Keratinocyte (primary cell): ENCODE data around the gene SMARCA2. TPM values are rescaled to one million over a fixed set of nuclear protein-coding genes. Genes with fewer than 3 reads are reported as not detected.

Source experiments
- DNase-seq: peaks from one replicate; pipeline ENCODE4 v3.0.0-alpha.2; 2011; ENCODE audit warnings: low read depth, missing footprints, low spot score
- FAIRE-seq: peaks from 2 replicates; lab custom pipeline; 2011; peaks lifted over from hg19 to GRCh38; lab: Jason Lieb, UNC
- H2AFZ ChIP-seq: 2 replicates; pipeline ENCODE4 v1.6.0; 2012; ENCODE audit warnings: low read length, control low read depth, inconsistent platforms; ENCODE audit not compliant: control insufficient read depth
- H3K27ac ChIP-seq: 2 replicates; pipeline ENCODE4 v1.5.1; 2011; ENCODE audit warnings: low read length; ENCODE audit not compliant: control insufficient read depth, insufficient read depth
- H3K27me3 ChIP-seq: 3 replicates; pipeline ENCODE4 v1.6.0; 2011; ENCODE audit warnings: low read length; ENCODE audit not compliant: control insufficient read depth, insufficient read depth; ENCODE audit errors: extremely low read depth
- H3K36me3 ChIP-seq, 2 experiments: 2 replicates in 1 of 2; 3 replicates in 1 of 2; pipeline ENCODE4 v1.5.1; 2011; ENCODE audit warnings: low read length in 2 of 2, mild to moderate bottlenecking in 1 of 2; ENCODE audit not compliant: control insufficient read depth in 2 of 2, insufficient read depth in 2 of 2; ENCODE audit errors: extremely low read depth in 1 of 2
- H3K4me1 ChIP-seq: 3 replicates; pipeline ENCODE4 v1.5.1; 2011; ENCODE audit warnings: low read length; ENCODE audit not compliant: control insufficient read depth, insufficient read depth; ENCODE audit errors: extremely low read depth
- H3K4me2 ChIP-seq: 3 replicates; pipeline ENCODE4 v1.6.0; 2011; ENCODE audit warnings: low read depth, low read length; ENCODE audit not compliant: control insufficient read depth, insufficient read depth; ENCODE audit errors: extremely low read depth
- H3K4me3 ChIP-seq, 3 experiments: fragments of 200-600 bp in 1 of 3; sonication (generic) in 1 of 3; 2 replicates in 2 of 3; 3 replicates in 1 of 3; pipeline ENCODE4 v1.5.1; 2011 to 2016; ENCODE audit warnings: low read length in 3 of 3, mild to moderate bottlenecking in 3 of 3, control low read depth in 2 of 3, inconsistent platforms in 1 of 3, low read depth in 1 of 3, mixed read lengths in 1 of 3, mixed run types in 1 of 3, moderate library complexity in 1 of 3; ENCODE audit not compliant: control insufficient read depth in 2 of 3, insufficient read depth in 2 of 3; ENCODE audit errors: extremely low read depth in 1 of 3
- H3K79me2 ChIP-seq: 2 replicates; pipeline ENCODE4 v1.6.0; 2012; ENCODE audit warnings: low read length; ENCODE audit not compliant: control insufficient read depth, insufficient read depth
- H3K9ac ChIP-seq: 3 replicates; pipeline ENCODE4 v1.6.0; 2011; ENCODE audit warnings: low read length; ENCODE audit not compliant: control insufficient read depth, insufficient read depth; ENCODE audit errors: extremely low read depth
- H3K9me1 ChIP-seq: 3 replicates; pipeline ENCODE4 v1.6.0; 2011; ENCODE audit warnings: low read length; ENCODE audit not compliant: control insufficient read depth, insufficient read depth; ENCODE audit errors: extremely low read depth
- H3K9me3 ChIP-seq: 2 replicates; pipeline ENCODE4 v1.5.1; 2012; ENCODE audit warnings: low read depth, low read length; ENCODE audit not compliant: control insufficient read depth
- H4K20me1 ChIP-seq: 3 replicates; pipeline ENCODE4 v1.6.0; 2011; ENCODE audit warnings: low read length; ENCODE audit not compliant: control insufficient read depth, insufficient read depth; ENCODE audit errors: extremely low read depth
- CTCF ChIP-seq, 3 experiments: IDR thresholded peaks in 1 of 3; conservative IDR thresholded peaks in 1 of 3; optimal IDR thresholded peaks in 1 of 3; 2 replicates in 2 of 3; 3 replicates in 1 of 3; pipeline versions ENCODE3 to v1.5.1; 2011; ENCODE audit warnings: low read length in 3 of 3, mild to moderate bottlenecking in 3 of 3, moderate library complexity in 2 of 3, control low read depth in 1 of 3, inconsistent platforms in 1 of 3; ENCODE audit not compliant: insufficient read depth in 2 of 3; ENCODE audit errors: extremely low read depth in 1 of 3
- EZH2 ChIP-seq: IDR thresholded peaks from one replicate; pipeline ENCODE4 v1.6.1; 2012; ENCODE audit warnings: inconsistent platforms, mild to moderate bottlenecking, low read length, moderate library complexity
- dilution Hi-C: fragments of 300-500 bp; cut with MboI; formaldehyde crosslinking; loops from one replicate; pipeline ENCODE4 v1.7.0; 2020; ENCODE audit warnings: low sequenced_read_pairs; ENCODE audit not compliant: extremely low pct_ligation_motif_present
- polyA plus RNA-seq, 5 experiments: library from polyadenylated mRNA; depleted of rRNA in 3 of 5; stranded (reverse) in 3 of 5; stranded (forward) in 1 of 5; unstranded in 1 of 5; fragments of >200 nt; gene quantifications; 1 replicate in 1 of 5; 2 replicates in 3 of 5; 3 replicates in 1 of 5; pipeline versions ENCODE4 v1.2.1 to v1.2.3, GENCODE V29; 2011 to 2012; ENCODE audit warnings: missing spikeins in 2 of 5, low read depth in 1 of 5, low replicate concordance in 1 of 5

SMARCA2 gene
- polyA plus RNA-seq, 1 donor (not counting 4 experiments of a cell fraction or from before 2014, with no cell fraction given) = 39.0 TPM

GRCh38 chr9:2230362-2230761, 215.2 kb downstream of the SMARCA2 start:
- Histone ChIP-seq H3K27ac (no peak overlapping the region), H3K79me2 (no peaks in the 10 kb centered on the region), H3K9ac (no peak overlapping the region), H2AFZ (no peak overlapping the region), H3K9me1 (no peaks in the 10 kb centered on the region), H3K4me3 (no peak overlapping the region), H3K4me2 (no peak overlapping the region), H3K36me3 (no peaks in the 10 kb centered on the region), H3K4me1 (peaks cover 3% of the 10 kb centered on the region), H3K27me3 (no peaks in the 10 kb centered on the region), H4K20me1 (no peaks in the 10 kb centered on the region), H3K9me3 (no peaks in the 10 kb centered on the region)
- FAIRE-seq = no peak
- dilution Hi-C loops = no loop called here
- DNase-seq = no peak
- TF ChIP-seq EZH2 (no peak), CTCF (optimal IDR thresholded peaks at IDR 0.05 in 1 of 3, IDR thresholded peaks at IDR 0.05 in 1 of 3, conservative IDR thresholded peaks at IDR 0.05 in 1 of 3; ENCODE audit: extremely low read depth in 1 of 3, insufficient read depth in 2 of 3, low read length in 3 of 3) (no peak)

- H4K20me1 ChIP-seq = no peaks in the 10 kb centered on the region
- no peaks in the 10 kb centered on the region for H3K79me2 ChIP-seq
- FAIRE-seq = no peak
- DNase-seq = no peak
- no peaks in the 10 kb centered on the region for H3K36me3 ChIP-seq
- dilution Hi-C loops = no loop called here
- H3K4me1 ChIP-seq = peaks cover 3% of the 10 kb centered on the region
- no peak overlapping the region for H3K9ac ChIP-seq
- H3K4me3 ChIP-seq = no peak overlapping the region
- no peaks in the 10 kb centered on the region for H3K27me3 ChIP-seq
- no peak overlapping the region for H3K27ac ChIP-seq
- H3K4me2 ChIP-seq = no peak overlapping the region
- H2AFZ ChIP-seq = no peak overlapping the region
- no peaks in the 10 kb centered on the region for H3K9me3 ChIP-seq
- no peak for TF ChIP-seq EZH2
- TF ChIP-seq CTCF (optimal IDR thresholded peaks at IDR 0.05 in 1 of 3, IDR thresholded peaks at IDR 0.05 in 1 of 3, conservative IDR thresholded peaks at IDR 0.05 in 1 of 3; ENCODE audit: extremely low read depth in 1 of 3, insufficient read depth in 2 of 3, low read length in 3 of 3) = no peak
- no peaks in the 10 kb centered on the region for H3K9me1 ChIP-seq
Measured at GRCh38 chr9:2231101-2231500, 216.0 kb downstream of the SMARCA2 start.
